Epithelial cell of proximal tubule (primary cell): ENCODE data around the gene WDR13. TPM values are rescaled to one million over a fixed set of nuclear protein-coding genes. Genes with fewer than 3 reads are reported as not detected.

Experiments
- DNase-seq: peaks from one replicate; pipeline ENCODE4 v3.0.0-alpha.2; 2011; ENCODE audit warnings: low read depth
- H3K4me3 ChIP-seq: 2 replicates; pipeline ENCODE4 v1.5.1; 2011; ENCODE audit warnings: low read depth, mild to moderate bottlenecking, low read length
- total RNA-seq: library from RNA; depleted of rRNA; stranded (reverse); fragments of >200 nt; gene quantifications from 2 replicates; pipeline ENCODE4 v1.2.3, GENCODE V29; 2015
- TF ChIP-seq, protein P1 (sequence below): conservative IDR thresholded peaks from 2 replicates; pipeline ENCODE4 v1.5.1; 2012; ENCODE audit warnings: low read depth, mild to moderate bottlenecking, low read length

The WDR13 gene
- total RNA-seq, 1 donor from 2014 or later: 64.9 TPM

DNA sequence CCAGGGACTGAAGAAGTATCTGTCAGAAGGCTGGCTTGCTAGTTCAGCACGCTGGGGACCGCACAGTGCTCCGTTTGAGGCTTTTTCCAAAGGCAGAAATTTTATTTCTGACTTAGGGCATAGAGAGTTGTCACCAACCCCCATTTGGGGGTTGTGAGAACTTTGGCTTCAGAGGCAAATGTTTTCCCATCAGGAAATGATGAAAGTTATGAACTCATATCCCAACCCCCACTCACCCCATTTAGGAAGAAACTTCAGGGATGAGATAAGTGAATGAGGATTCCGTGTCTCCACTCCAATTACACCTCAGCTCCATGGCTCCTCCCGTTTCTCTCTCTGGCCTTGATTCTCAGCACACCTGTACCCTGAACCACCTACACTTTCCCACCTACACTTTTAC is 4.3 kb upstream of the WDR13 start:
- TF ChIP-seq, protein P1, sequence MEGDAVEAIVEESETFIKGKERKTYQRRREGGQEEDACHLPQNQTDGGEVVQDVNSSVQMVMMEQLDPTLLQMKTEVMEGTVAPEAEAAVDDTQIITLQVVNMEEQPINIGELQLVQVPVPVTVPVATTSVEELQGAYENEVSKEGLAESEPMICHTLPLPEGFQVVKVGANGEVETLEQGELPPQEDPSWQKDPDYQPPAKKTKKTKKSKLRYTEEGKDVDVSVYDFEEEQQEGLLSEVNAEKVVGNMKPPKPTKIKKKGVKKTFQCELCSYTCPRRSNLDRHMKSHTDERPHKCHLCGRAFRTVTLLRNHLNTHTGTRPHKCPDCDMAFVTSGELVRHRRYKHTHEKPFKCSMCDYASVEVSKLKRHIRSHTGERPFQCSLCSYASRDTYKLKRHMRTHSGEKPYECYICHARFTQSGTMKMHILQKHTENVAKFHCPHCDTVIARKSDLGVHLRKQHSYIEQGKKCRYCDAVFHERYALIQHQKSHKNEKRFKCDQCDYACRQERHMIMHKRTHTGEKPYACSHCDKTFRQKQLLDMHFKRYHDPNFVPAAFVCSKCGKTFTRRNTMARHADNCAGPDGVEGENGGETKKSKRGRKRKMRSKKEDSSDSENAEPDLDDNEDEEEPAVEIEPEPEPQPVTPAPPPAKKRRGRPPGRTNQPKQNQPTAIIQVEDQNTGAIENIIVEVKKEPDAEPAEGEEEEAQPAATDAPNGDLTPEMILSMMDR: no peak
- no peak for DNase-seq
- peak overlapping the region; percentile 64 for H3K4me3 ChIP-seq

DNA sequence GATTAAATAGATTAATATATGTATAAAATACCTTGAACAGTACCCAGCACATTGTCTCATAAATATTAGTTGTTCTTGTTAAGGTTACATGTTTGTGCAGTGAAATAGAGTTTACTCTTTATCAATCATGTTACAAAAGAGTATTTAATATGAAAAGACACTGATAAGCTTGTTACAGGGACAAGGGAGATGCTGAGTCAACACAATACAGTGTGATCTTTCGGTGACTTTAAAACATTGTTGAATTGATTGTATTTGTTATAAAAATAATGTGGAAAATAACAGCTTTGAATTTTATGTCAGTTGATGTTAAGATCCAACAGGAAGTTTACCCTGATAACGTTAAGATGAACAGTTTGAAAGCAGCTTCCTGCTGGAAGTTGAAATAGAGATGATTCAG is 1.4 kb upstream of the WDR13 start:
- TF ChIP-seq, protein P1: no peak
- DNase-seq: no peak

DNA sequence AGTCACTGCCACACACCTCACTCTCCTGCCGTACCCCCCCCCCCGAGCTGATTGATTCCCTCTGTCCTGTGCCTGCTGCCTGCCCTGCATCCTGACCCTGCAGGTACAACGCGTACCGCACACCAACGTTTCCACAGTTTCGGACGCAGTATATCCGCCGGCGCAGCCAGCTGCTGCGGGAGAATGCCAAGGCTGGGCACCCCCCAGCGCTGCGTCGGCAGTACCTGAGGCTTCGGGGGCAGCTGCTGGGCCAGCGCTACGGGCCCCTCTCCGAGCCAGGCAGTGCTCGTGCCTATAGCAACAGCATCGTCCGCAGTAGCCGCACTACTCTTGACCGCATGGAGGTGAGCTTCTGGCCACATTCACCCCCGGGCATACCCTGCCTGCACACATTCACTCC is 1.3 kb downstream of the WDR13 start:
- TF ChIP-seq, protein P1: no peak
- peak overlapping the region; percentile 62 for H3K4me3 ChIP-seq
- DNase-seq: no peak

More for the DNA sequence above, 1.4 kb upstream of the WDR13 start:
- no peak overlapping the region for H3K4me3 ChIP-seq

DNA sequence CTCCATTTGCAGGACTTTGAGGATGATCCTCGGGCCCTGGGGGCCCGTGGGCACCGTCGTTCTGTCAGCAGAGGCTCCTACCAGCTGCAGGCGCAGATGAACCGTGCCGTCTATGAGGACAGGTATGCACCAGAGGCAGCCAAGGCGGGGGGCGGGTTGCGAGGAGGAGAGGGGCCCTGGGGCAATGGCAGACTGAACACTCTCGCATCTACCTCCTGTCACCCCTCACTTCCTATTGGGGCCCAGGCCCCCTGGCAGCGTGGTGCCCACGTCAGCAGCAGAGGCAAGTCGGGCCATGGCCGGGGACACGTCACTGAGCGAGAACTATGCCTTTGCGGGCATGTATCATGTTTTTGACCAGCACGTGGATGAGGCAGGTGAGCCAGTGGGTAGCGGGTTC is 2.0 kb downstream of the WDR13 start:
- TF ChIP-seq, protein P1: no peak
- DNase-seq: no peak
- H3K4me3 ChIP-seq: no peak overlapping the region

DNA sequence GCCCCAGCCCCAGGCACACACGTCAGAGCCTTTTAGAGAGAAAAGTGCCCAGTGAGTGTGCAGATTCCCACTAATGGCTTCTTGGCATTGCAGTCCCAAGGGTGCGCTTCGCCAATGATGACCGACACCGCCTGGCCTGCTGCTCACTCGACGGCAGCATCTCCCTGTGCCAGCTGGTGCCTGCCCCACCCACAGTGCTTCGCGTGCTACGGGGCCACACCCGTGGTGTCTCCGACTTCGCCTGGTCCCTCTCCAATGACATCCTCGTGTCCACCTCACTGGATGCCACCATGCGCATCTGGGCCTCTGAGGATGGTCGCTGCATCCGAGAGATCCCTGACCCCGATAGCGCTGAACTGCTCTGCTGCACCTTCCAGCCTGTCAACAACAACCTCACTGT is 2.9 kb downstream of the WDR13 start:
- TF ChIP-seq, protein P1: no peak
- no peak for DNase-seq
- H3K4me3 ChIP-seq: no peak overlapping the region

DNA sequence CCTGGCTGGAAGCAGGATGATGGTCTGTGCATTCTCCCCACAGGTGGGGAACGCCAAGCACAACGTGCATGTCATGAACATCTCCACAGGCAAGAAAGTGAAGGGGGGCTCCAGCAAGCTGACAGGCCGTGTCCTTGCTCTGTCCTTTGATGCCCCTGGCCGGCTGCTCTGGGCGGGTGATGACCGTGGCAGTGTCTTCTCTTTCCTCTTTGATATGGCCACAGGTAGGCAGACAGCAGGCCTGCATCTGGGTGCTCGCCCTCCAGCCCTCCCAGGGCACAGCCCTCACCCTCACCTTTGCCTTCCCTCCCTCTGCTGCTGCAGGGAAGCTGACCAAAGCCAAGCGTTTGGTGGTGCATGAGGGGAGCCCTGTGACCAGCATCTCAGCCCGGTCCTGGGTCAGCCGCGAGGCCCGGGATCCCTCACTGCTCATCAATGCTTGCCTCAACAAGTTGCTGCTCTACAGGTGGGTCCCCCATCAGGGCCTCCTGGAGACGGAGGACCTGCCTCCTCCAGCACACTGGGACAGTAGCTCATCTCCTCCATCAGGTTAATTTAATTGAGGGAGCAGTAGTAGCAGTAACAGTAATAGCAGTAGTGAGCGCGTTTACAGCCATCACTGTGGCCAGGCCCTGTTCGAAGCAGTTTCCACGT is 4.6 kb downstream of the WDR13 start:
- H3K4me3 ChIP-seq: no peak overlapping the region
- no peak for DNase-seq
- TF ChIP-seq, protein P1: no peak

DNA sequence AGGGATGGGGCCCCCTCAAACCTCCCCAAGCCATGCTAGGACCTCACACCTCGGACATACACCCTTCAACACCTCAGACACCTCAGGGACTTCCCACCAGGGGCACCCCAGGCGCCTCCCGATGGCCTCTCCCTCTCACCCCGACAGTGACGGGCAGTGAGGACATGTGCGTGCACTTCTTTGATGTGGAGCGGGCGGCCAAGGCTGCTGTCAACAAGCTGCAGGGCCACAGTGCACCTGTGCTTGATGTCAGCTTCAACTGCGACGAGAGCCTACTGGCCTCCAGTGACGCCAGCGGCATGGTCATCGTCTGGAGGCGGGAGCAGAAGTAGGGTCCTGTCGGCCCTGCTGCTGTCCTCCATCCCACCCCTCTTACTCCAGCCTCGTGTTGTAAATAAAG is 7.4 kb downstream of the WDR13 start:
- TF ChIP-seq, protein P1: no peak
- no peak for DNase-seq
- no peak overlapping the region for H3K4me3 ChIP-seq
